T-helper 1 cell (primary cell): ENCODE measurements around the gene PLSCR2.
A peak's percentile ranks its signal among the peaks of the same experiment; 100 is the strongest.
"Not testable (repeated sequence)": the region's sequence is repeated elsewhere in the genome, so short reads cannot be mapped to it uniquely, and the experiment has no call there.

ENCODE experiments used
- DNase-seq, 5 donors: peaks; one replicate each; pipeline ENCODE4 v3.0.0-alpha.2; 2012 to 2020
- total RNA-seq, 4 donors: gene quantifications; one replicate each; lab custom pipeline; 2026; lab: John Stamatoyannopoulos, UW

PLSCR2 gene
- 0 to 0.62 (median 0.21) reads per million in 4 donors for total RNA-seq

GRCh38 chr3:146469150-146470017 lies at the start of gene PLSCR2:
Gene PLSCR2, minus strand, starts transcription at chr3:146469561. Its CDS starts 9,657 bp downstream, at chr3:146459904.
- DNase-seq, result peak; percentile 50 to 78 (median 59)

GRCh38 chr3:146517684-146518435 lies 48.5 kb upstream of the PLSCR2 start:
- no peak for DNase-seq

GRCh38 chr3:146513386-146514051 lies 44.2 kb upstream of the PLSCR2 start:
- DNase-seq, result no peak

GRCh38 chr3:146511402-146512134 lies 42.2 kb upstream of the PLSCR2 start:
- no peak for DNase-seq

- no peak for DNase-seq
Observed at GRCh38 chr3:146507331-146508120, 38.2 kb upstream of the PLSCR2 start.

- no peak for DNase-seq
Observed at GRCh38 chr3:146505516-146505915, 36.2 kb upstream of the PLSCR2 start.

- DNase-seq, result no peak
Observed at GRCh38 chr3:146504498-146505197, 35.3 kb upstream of the PLSCR2 start.

- DNase-seq, result peak in 1 of 5 donors; percentile 35
Observed at GRCh38 chr3:146503461-146504202, 34.3 kb upstream of the PLSCR2 start.

GRCh38 chr3:146502887-146503460 lies 33.6 kb upstream of the PLSCR2 start:
- no peak for DNase-seq

GRCh38 chr3:146501752-146502151 lies 32.4 kb upstream of the PLSCR2 start:
- DNase-seq, result no peak

- no peak for DNase-seq
Observed at GRCh38 chr3:146499701-146500100, 30.3 kb upstream of the PLSCR2 start.

GRCh38 chr3:146498002-146498736 lies 28.8 kb upstream of the PLSCR2 start:
- peak in 1 of 5 donors; percentile 57 for DNase-seq

GRCh38 chr3:146497145-146497843 lies 27.9 kb upstream of the PLSCR2 start:
- DNase-seq, result not testable (repeated sequence)

- no peak for DNase-seq
Observed at GRCh38 chr3:146496726-146497125, 27.4 kb upstream of the PLSCR2 start.

- no peak for DNase-seq
Observed at GRCh38 chr3:146496251-146496650, 26.9 kb upstream of the PLSCR2 start.

GRCh38 chr3:146493761-146494160 lies 24.4 kb upstream of the PLSCR2 start:
- no peak for DNase-seq

- DNase-seq, result no peak
Observed at GRCh38 chr3:146493221-146493620, 23.9 kb upstream of the PLSCR2 start.

- no peak for DNase-seq
Observed at GRCh38 chr3:146491303-146491702, 21.9 kb upstream of the PLSCR2 start.
